Stimulated activated CD4-positive, alpha-beta T cell treated with anti-CD3 and anti-CD28 coated beads, Interleukin-2, amount 100 ng/mL, for 4 hours (primary cell): ENCODE data around the gene FAM3A.
"Not testable (repeated sequence)": the region's sequence is repeated elsewhere in the genome, so short reads cannot be mapped to it uniquely, and the experiment has no call there.

Experiments used
- DNase-seq: peaks from one replicate; pipeline ENCODE4 v3.0.0-alpha.2; 2020; ENCODE audit warnings: low read depth

FAM3A gene

DNA sequence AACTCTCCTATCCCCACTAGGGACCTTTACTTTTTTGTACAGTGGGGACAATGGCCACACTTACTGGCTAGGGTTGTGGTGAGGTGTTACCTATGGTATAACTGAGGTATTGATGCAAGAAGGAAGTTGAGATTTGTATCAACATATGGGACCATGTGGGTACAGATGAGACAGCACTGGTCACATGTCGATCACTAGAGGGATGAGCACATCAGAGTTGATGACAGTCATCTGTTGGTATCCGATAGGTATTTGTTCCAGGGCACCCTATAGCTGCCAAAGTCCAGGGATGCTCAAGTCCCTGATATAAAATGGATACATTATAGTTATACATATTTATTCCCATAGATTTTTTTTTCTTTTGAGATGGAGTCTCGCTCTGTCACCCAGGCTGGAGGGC, 13.0 kb downstream of the FAM3A start:
- no peak for DNase-seq

DNA sequence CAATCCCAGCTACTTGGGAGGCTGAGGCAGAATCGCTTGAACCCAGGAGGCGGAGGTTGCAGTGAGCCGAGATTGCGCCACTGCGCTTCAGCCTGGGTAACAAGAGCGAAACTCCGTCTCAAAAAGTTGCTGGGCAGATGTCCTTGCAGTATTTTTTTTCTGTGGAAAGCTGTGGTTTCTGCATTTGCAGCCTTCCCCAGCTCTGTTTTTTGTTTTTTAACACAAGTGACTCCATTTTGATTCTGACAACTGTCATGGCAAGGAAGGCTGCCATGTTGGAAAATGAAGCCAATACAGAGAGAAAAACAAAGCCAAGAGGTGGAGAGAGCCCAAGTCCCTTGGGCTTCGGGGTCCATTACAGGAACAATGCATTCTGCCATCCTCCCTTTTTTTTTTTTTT, 13.9 kb downstream of the FAM3A start:
- DNase-seq: no peak

DNA sequence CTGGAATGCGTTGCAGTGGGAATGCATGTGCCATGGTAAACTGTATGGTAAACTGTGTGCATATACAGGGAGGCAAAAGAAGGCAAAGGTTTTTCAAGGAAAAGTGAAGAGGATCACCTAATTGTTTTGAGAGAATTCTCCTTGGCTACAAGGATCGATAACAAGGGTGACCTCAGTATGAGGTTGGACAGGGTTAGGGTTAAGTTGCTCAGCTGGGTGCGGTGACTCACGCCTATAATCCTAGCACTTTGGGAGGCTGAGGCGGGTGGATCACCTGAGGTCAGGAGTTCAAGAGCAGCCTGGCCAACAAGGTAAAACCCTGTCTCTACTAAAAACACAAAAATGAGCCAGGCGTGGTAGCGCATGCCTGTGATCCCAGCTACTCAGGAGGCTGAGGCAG, 14.6 kb downstream of the FAM3A start:
- DNase-seq: not testable (repeated sequence)

DNA sequence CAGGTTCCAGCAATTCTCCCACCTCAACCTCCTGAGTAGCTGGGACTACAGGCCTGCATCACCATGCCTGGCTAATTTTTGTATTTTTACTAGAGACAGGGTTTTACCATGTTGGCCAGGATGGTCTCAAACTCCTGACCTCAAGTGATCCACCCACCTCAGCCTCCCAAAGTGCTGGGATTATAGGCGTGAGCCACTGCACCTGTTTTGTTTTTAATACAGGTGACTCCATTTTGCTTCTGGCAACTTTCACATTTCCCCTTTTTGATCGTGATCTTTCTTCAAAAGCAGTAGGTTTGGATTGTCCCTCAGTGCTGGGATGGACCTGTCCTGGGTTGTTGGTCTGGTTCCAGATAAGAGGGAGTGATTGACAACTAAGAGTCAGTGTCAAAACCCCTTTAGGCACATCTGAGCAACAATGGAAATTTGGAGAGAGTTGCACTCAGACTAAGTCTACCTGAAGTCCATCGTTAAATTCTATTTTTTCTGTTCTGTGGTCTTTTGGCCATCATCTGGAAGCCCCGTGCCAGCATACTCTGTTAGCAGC, 19.4 kb downstream of the FAM3A start:
- DNase-seq: not testable (repeated sequence)

DNA sequence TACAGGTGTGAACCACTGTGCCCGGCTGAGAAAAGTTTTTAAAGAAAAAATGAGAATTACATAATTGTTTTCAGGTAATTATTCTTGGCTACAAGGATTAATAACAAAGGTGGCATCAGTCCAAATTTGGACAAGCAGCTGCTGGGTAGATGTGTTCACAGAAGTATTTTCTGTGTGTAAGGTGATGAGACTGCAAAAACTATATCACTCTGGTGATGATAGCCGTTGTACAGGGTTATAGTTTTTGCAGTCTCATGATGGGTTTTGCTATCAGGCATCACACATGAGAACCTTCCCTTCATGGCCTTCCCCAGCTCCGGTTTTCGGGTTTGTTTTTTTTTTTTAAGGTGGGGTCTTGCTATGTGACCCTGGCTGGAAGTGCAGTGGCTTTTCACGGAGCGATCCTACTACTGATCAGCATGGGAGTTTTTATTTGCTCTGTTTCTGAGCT, 20.5 kb downstream of the FAM3A start:
- DNase-seq: no peak

DNA sequence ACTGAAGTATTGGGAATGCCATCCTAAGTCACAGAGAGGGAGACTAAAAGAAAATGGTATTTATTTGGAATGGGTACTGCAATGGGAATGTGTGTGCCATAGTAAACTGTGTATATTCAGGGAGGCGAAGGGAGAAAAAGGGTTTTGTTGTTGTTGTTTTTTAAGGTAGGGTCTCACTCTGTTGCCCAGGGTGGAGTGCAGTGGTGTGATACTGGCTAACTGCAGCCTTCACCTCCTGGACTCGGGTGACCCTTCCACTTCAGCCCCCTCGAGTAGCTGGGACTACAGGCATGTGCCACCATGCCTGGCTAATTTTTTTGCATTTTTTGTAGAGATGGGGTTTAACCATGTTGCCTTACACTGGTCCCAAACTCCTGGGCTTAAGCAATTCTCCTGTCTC, 21.3 kb downstream of the FAM3A start:
- DNase-seq: no peak

DNA sequence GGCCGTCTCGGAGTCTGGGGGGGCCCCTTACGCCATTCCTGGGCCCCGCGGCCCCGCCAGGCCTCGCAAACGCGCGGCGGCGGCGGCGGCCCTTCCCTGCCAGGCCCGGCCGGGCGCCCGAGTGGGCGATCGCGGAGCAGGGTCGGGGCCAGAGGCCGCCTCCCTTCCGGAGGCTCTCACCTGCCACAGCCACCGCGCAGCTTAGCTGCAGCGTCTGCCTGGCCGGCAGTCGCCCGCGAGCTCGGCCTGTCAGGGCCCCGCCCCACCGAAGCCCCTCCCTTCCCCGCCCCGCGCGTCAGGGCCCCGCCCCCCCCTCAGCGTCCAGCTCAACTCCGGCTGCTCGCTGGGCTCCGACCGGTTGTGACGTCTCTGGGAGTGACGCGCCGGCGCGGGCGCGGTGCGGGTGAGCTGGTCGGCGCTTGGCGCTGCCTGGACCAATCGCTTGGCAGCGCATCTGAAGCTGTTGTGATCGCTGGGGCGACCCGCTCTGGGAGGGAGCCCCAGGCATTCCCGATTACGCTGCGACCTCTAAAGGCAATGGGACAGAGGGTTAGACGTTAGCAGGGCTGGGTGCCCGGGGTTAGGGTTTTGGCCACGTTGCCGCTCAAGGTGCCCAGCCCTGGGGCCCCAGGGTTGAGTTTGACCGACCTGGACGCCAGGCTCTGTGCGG, 25.5 kb downstream of the FAM3A start, which contains the start of gene SLC10A3:
Gene SLC10A3 (minus strand): TSS at position 216 of the 670 bp plus-strand sequence. CDS start 1,689 bp downstream, outside the sequence.
- DNase-seq: peak; percentile 80

DNA sequence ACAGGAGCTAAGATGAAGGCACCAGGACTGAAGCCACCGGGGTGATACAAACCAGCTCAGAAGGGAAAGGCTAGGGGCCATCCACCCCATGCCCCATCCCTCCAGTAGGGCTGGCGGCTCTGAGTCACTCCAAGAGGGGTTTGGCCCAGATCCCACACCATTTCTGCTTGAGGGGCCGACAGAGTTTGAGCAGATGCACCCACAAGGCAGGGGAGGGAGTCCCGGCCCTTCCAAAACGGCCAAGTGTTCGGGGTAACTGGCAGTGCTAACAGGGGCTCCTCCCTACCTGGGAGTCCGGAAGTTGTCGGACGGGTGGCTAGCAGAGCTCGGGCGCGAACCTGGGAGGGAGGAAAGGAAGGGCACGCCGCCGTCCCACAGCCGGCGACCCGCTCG, 26.0 kb downstream of the FAM3A start:
- DNase-seq: no peak

DNA sequence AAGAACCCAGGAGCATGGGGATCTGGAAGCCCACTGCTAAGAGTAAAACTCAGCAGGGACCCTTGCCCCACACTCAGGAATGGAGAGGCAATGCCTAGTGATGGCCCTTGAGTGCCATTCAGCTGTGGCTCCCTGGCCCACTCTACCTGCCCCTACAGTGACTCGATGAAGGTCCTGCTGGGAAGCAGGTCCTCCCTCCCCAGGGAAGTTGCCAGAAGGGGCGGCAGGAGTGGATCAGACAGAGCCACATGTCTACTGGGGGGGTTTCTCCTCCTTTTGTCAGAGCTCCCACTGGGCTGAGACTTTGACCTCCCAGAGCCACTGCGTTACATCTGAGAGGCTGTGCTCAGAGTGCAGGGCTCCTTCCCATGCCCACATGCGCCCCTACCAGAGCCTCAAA, 26.9 kb downstream of the FAM3A start:
- DNase-seq: no peak

DNA sequence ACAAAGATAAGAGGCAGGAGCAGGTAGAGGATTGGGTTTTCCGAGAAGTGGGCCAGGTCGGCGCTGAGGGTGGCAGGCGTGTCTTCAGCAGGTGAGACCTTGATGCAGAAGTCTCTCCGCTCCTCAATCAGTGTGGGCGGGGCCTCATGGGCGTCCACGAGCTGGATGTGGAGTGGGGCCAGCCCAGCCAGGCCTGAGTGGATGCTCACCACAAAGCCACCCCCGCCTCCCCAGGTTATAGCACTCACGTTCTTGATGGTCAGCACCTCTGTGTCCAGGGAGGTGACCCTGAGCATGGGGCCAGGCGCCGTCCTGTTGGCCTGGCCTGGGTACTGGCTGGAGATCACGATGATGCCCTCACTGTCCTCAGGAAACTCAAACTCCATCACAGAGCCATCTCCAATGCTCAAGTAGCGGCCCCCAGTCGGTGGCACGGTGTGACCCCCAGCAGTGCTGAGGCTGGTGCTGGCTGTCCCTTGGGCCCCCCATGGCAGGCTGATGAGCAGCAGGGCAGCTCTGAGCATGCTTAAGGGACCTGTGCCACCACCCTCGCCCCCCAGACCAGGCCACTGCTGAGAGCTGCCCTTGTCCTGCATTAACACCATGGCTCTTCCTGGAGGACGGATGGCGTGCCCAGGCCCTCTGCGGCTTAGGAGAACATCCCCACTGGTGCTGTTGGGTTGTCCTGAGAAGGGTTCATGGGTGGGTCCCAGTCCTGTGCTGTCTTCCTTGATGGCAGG, 27.5 kb downstream of the FAM3A start:
- DNase-seq: no peak

DNA sequence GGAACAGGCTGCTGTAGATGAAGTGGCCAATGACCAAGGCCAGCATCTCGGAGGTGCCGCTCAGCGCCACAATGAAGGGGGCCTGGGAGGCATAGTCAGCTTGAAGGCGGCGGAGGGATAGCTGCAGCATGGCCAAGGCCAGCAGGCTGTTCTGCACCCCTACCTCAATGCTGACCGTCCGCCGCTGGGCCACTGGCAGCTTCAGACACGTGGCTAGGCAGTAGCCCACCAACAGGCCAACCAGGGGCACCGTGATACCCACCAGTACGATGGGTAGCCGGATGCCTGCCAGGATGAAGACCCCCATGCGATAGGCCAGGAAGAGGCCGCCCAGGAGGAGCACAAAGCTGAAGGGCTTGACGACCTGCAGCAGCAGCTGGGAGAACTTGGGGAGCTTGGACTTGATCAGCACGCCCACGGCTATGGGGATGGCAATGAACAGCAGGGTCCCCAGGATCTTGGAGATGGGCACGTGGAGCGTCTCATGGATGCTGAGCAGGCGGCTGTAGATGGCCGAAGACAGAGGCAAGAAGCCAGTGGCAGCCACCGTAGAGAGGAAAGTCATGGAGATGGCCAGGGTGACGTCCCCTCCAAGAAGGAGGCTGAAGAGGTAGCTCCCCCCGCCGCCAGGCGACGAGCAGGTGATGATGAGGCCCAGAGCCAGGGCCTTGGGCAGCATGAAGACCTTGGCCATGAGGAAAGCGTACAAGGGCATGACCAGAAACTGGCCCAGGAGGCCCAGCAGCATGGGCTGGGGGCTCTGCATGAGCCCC, 28.3 kb downstream of the FAM3A start:
- no peak for DNase-seq

DNA sequence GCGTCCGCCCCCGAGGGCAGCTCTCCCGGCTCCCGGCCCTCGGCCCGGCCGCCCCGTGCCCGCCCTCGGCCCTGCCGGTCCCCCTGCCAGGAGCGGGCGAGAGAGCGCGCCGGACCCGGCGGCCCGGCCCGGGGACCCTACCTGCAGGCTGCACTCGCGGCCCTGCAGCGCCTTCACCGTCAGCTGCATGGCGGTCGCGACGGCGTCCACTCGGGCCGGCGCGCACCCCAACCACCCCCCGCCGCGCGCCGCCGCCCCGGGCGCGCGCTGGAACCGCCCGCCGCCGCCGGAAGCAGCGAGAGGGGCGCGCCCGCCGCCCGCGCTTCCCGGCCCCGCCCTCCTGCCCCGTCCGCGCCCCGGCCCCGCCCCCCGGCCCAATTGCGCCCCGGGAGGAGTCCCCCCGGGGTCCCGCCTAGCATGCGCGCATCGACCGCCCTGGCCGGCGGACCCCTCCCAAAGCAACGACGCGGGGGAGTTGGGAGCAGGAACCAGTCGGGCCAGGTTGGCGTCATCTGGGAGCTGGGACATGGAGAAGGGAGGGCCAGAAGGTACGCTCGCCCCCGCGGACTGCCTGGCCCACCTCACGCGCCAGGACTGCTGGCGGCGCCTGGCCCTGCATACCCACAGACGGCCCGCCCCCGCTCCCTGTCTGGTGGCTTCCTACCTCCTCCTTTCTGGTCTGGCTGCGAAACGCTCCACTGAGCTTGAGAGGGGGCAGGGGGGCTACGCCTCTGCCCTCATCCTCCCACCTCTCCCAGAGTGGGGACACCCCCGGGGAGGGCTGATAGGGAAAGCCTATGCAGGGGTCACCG, 29.4 kb downstream of the FAM3A start, which contains the start of gene UBL4A:
Gene UBL4A (minus strand): TSS at position 220 of the 812 bp plus-strand sequence. CDS start 31 bp downstream, at position 189.
- DNase-seq: no peak

DNA sequence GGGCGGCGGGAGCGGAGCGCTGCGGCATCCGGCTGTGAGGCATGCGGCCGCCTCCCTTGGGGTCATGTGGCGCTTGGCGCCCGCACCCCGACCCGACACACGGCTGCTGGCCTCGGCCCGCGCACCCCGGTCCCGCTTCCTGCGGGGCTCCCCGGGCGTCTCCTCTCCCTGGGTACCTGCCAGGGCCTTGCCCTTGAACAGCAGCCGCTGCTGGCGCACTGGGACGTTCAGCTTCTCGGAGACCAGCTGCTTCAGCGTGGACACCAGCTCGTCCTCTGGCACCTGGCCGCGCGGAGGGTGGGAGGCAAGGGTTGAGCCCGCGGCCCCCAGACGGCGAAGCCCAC, 30.0 kb downstream of the FAM3A start:
- DNase-seq: no peak

DNA sequence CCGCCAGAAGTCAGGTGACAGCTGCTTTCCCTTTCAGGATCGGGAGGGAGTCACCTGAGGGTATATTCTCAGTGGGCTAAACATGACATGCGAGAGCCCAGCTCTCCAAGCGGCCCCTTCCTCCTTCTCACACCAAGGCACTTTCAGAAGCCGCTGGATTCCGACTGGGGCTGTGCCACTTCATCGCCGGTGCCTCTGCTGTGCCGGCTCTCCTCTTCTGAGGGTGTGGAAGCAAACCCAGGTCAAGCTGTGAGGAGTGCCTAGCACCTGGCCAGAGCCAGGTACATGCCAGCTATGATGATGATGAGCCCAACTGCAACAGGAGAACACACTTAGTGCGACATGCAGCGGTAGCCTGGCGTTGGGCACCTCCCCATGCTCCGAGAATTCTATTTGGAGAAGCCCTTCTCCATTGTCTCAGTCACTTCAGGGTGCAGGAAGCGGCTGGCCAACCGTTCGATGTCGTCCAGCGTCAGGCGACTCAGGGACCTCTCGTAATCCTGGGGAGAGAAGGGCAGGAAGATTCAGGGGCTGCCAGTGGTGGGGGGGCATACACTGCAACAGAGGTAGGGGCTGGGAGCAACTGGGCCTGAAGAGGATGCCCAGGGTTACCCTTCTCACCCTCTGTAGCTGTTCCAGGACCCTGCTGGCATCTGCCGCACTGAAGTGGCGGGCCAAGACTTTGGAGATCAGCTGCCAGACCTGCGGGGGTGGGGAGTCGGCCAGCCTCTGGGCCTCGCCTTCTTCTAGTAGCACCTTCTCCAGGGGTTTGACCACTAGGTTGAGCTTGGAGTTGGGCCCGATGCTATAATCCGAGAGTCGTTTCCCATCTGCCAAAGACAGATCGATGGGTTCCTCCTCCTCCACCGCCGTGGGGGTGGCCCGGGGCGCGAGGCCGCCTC, 30.6 kb downstream of the FAM3A start:
- no peak for DNase-seq

DNA sequence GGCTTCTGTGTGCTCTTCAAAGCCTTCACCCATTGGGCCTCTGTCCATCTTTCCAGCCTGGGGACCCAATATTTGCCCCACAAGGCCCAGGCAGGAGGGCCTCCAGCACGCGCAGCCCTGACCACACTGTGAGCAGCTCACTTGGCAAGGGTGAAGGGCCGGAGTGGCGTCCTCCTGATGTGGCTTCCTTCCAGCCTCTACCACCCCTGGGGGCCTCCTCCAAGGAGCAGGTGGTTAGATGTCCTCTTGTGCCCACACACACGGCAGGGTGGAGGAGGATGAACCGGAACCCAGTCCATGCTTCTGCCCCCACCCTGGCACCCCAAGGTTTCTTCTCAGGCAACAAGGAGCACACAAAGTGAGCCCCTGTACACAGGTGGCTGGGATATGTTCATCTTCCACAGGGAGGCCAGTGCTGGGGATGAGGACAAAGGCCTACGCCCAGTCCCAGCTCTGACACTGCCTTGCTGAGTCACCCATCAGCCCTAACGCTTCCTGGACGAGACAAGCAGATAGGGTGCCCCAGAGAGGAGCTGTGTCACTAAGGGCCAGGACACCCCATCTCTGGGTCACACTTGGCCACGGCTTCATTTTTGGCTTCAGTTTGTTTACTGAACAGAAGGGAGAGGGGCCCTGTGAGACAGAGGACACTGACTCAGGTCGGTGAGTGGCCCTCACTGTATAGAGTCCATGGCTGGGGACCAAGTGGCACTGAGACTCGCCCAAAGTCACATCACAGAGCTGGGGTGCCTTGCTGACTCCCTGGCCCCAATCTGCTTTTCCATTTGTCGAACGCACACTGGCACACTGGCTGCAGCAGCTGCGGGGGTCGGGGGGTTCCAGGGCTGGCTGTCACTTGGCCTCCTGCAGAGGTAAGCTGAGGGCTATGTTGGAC, 31.5 kb downstream of the FAM3A start:
- DNase-seq: no peak

DNA sequence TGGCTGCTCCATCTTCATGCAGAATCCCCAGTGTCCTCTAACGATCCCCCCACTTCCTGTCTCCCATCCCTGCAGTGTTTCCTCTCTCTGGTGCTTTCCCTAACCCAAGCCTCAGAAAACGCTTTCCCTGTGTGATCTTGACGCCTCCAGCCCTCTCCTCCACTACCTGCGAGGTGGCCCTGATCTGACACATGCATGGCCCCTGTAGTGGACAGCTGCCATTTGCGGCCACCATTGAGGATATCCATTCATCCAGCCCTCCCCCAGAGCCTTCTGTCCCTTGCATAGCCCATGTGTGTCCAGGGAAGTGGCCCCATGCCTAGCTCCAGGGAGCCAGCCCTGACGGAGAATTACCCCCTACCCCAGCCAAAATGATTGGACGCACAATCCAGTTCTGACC, 32.7 kb downstream of the FAM3A start:
- DNase-seq: no peak

DNA sequence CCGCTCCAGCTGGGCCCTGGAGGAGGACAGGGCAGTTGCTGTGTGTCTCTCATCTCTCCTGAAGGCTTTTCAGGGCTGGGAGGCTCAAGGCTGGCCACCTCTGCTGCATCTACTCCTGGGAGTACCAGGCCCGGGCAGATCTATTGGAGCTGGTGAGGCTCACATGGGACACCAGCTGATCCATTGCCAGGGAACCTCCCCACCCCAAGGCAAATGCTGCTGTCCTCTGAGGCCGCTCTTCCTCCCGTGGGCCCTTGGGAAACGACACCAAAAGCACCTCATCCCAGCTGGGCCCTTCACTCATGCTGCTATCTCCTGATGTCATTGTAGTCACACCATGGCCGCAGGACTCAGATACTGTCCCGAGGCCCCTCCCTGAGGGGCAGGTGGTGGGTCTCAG, 33.2 kb downstream of the FAM3A start:
- no peak for DNase-seq

DNA sequence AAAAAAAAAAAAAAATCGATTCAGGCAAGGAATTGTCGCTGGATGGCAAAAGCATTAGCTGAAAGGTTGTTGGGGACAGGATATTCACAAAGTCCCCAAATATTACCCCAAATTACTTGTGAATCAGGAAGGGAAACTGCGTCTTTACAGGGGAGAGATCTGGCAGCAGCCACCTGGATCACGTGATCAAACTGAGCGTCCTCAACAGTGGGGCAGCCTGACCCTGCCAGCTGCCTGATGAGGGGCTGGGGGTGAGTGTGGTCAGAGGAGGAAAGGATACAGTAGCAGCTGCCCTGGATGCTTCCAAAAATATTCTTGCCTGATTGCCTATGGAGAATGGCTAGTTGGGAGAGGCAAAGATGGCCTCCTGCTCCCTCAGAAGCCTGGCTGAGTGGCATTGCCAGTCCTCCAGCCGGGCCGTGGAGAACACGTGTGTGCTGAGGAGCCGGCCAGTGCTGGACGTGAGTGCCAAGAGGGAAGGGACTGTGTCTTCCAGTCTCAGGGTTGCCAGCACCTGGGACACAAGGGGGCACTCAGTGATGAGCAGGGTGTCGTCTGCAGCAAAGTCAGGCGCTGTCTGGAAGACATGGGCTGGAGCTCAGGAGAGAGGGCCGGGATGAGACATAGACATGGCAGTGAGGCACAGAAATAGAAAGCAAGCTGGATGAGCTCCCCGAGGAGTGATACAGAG, 34.0 kb downstream of the FAM3A start:
- DNase-seq: no peak

DNA sequence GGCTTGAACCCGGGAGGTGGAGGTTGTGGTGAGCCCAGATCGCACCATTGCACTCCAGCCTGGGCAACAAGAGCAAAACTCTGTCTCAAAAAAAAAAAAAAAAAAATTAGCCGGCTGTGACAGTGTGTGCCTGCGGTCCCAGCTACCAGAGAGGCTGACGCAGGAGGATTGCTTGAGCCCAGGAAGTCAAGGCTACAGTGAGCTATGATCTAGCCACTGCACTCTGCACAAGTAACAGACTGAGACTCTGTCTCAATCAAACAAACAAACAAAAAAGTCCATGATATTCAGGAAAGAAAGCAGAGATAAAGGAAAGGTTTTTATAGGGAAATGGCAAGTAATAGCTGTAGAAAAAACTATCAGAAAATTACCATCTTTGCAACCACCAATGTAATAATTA, 34.8 kb downstream of the FAM3A start:
- DNase-seq: no peak
